ENCODE results near the gene MCEMP1.
A peak's percentile ranks its signal among the peaks of the same experiment; 100 is the strongest.
"Not testable (repeated sequence)": the region's sequence is repeated elsewhere in the genome, so short reads cannot be mapped to it uniquely, and the experiment has no call there.

The MCEMP1 gene

GRCh38 chr19:7643629-7644549 lies 33.0 kb upstream of the MCEMP1 start:
- DNase-seq = not testable (repeated sequence)

DNA sequence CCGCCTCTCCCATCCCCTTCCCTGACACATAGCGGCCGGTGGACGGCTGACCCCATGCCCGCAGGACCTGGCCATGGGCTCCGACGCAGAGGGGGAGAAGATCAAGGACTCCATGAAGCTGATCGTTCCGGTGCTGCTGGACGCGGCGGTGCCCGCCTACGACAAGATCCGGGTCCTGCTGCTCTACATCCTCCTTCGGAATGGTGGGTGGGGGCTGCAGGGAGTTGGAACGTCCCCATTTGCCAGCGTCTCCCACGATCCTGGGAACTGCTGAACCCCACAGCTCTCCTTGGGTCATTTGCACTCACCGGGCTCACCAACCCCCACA lies 32.4 kb upstream of the MCEMP1 start:
- no peak for DNase-seq

DNA sequence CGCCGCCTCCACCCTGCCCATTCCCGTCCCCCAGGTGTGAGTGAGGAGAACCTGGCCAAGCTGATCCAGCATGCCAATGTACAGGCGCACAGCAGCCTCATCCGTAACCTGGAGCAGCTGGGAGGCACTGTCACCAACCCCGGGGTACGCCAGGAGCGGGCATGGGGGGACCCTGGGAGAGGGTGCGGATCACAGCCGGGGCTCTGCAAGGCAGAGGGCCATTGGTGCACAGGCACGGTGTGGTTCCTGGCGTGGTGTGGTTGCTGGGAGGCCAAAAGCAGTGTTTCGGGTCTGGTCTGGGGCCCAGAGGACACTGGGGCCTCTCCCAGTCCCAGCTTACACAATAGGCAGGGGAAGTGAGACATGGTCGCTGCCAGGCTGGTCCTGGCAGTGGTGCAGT lies 31.7 kb upstream of the MCEMP1 start:
- DNase-seq = no peak

- DNase-seq = no peak
These were observed 31.0 kb upstream of the MCEMP1 start for GRCh38 chr19:7645656-7646425.

GRCh38 chr19:7646426-7646700 lies 30.5 kb upstream of the MCEMP1 start:
- no peak for DNase-seq

DNA sequence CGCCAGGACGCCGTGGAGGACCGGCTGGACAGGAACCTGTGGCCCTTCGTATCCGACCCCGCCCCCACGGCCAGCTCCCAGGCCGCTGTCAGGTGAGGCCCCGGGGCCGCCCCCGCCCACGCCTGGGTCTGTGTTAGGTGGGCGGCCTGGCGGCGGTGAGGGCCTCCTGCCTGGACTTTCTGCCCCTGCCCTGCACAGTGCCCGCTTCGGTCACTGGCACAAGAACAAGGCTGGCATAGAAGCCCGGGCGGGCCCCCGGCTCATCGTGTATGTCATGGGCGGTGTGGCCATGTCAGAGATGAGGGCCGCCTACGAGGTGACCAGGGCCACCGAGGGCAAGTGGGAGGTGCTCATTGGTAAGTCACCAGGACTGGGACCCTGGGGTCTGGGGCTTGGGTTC lies 29.7 kb upstream of the MCEMP1 start:
- no peak for DNase-seq

DNA sequence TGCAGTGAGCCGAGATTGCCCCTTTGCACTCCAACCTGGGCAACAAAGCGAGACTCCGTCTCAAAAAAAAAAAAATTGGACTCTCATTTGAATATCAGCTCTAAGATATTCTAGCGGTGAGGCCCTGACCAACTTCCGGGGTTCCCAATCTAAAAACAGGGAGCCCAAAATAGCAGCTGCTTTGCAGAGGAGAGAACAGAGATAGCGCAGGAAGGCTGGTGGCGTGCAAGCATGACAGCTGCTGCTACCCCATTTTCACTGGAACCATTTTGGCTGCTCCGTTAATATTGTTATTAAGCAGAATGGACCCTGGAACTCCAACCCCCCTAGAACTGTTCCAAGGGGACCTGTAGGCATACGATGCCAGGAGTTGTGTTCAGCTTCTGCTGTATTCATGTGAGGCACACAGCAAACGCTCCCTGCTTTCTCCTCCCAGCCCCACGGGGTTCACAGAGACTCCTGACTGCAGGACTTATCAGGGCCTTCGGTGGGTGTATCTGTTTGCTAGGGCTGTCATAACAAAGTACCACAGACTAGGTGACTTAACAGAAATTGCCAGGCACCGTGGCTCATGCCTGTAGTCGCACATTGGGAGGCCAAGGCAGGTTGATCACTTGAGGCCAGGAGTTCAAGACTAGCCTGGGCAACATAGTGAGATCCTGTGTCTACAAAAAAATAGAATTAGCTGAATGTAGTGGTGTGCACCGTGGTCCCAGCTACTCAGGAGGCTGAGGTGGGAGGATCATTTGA lies 28.4 kb upstream of the MCEMP1 start:
- no peak for DNase-seq

DNA sequence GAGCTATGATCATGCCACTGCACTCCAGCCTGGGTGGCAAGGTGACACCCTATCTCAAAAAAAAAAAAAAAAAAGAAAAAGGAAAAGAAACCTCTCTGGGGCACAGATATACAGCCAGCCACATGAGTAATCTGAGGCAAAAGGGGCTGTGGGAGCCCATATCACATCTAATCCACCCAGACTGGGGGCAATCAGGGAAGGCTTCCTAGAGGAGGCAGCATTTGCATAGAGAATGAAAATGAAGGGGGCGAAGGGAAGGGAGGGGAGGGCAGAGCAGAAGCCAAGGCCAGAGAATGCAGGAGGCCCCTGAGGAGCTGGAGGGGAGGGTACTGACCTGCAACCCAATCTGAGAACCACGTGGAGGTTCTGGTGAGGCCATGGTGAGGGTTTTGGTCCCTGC lies 26.7 kb upstream of the MCEMP1 start:
- DNase-seq = no peak

GRCh38 chr19:7652061-7652641 lies 24.7 kb upstream of the MCEMP1 start:
- DNase-seq = no peak

GRCh38 chr19:7654401-7654800 lies 22.5 kb upstream of the MCEMP1 start:
- DNase-seq = no peak

DNA sequence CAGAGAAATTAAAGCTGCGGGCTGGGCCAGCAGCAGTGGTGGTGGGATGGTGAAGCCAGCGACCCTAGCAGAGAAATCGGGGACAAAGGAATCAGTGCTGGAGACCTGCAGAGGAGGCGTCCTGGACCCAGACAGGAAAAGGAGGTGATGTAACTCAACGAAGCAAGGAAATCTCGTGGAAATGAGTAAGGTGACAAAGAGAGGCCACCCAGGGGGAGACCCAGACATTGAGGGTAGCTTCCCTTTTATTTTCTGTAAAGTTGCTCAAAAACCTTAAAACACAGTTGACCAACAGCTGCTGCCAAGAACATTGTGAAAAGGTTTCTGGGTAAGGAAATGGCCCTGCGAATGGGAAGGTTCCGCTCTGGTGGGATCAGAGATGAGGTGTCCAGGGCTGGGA lies 21.3 kb upstream of the MCEMP1 start:
- no peak for DNase-seq

DNA sequence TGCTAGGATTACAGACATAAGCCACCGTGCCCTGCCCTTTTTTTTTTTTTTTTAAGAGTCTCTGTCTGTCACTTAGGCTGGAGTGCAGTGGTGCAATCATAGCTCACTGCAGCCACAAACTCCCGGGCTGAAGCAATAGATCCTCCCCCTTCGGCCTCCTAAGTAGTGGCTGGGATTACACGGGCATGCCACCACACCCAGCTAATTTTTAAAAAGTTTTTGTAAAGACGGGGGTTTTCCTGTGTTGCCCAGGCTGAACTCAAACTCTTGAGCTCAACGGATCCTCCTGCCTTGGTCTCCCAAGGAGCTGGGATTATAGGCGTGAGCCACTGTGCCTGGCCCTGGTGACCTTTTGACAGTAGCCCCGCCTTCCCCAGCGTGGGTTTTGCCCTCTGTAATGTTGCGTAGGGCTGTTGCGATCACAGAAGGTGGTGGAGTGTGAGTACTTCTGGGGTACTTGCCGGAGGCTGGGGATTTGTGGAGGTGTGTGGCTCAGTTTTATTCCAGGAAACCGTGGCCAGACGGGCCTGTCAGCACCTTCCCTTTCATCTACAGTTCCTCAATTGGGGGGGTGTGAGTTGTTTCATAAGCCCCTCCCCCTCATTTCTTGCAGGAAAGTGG lies 19.6 kb upstream of the MCEMP1 start:
- DNase-seq = no peak

- peak; percentile 16 for DNase-seq
These were observed 18.6 kb upstream of the MCEMP1 start for GRCh38 chr19:7658219-7658686.

DNA sequence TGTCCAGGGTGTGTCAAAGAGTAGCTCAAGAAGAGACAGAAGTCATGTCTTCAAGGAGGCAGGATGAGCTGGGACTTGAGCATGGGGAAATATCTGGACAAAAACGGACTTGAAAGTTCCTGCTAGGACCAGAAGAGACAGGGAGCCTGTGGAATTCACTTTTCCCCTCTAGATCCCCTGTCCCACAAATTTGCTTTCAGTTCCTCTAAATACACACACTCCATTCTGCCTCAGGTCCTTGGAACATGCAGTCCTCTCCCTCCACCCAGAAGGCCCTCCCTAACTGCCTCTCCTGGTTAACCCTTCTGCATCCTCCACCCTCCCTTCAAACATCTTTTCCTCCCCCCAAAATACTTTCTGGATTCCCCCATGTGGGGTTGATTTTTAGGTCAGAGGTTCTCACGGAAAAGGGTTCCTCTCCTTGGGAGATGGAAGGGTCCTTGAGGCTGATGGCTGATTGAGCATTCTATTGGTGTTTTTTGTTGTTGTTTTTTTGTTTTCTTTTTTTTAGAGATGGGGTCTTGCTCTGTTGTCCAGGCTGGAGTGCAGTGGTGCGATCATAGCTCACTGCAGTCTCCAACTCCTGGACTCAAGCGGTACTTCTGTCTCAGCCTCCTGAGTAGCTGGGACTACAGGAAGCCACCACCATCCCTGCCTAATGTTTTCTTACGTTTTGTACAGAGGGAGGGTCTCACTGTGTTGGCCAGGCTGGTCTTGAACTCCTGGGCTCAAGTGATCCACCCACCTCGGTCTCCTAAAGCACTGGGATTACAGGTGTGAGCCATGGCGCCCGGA lies 14.9 kb upstream of the MCEMP1 start:
- no peak for DNase-seq

- DNase-seq = no peak
These were observed 14.2 kb upstream of the MCEMP1 start for GRCh38 chr19:7662657-7663056.

GRCh38 chr19:7663706-7664105 lies 13.2 kb upstream of the MCEMP1 start:
- DNase-seq = no peak

- DNase-seq = no peak
These were observed 11.8 kb upstream of the MCEMP1 start for GRCh38 chr19:7665076-7665475.

- no peak for DNase-seq
These were observed 8.0 kb upstream of the MCEMP1 start, which contains the start of gene RETN for GRCh38 chr19:7668842-7669241. RETN (plus strand) TSS chr19:7669049; CDS start chr19:7669327, 278 bp downstream.

- no peak for DNase-seq
These were observed 7.2 kb upstream of the MCEMP1 start for GRCh38 chr19:7669641-7670040.

GRCh38 chr19:7670150-7670783 lies 6.6 kb upstream of the MCEMP1 start:
- DNase-seq = no peak

DNA sequence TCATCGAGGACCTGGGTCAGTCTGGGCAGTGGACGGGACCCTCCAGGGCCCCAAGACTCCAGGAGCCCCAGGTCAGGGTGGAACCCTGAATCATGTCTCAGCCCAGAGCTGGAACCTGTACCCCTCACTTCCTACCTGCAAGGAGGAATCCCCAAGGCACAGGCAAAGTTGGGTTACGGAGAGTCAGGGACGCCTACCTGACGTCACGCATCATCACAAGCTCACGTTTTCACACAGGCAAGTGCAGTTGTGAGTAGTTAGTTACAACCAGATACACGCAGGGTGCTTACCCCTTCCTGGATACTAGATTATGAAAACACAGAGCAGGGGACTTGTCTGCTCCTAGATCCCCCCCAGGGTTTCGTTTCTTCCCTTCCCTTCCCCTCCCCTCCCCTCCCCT lies 6.1 kb upstream of the MCEMP1 start:
- no peak for DNase-seq
